Stimulated activated naive CD8-positive, alpha-beta T cell treated with anti-CD3 and anti-CD28 coated beads, Interleukin-15, amount 100 ng/mL, for 72 hours (primary cell): ENCODE results near the gene THSD7B.
"Not testable (repeated sequence)": the region's sequence is repeated elsewhere in the genome, so short reads cannot be mapped to it uniquely, and the experiment has no call there.

Source experiments
- ATAC-seq: fragments of 150-1000 bp; cut with Tn5 transposase; 2 replicates; pipeline ENCODE4 v1.10.0; 2021; ENCODE audit warnings: mild to moderate bottlenecking, moderate library complexity
- DNase-seq, 2 donors: peaks; one replicate each; pipeline ENCODE4 v3.0.0; 2021 to 2022
- H3K27ac Mint-ChIP-seq, 2 donors: one replicate each; pipeline ENCODE4 v1.8.0; 2022; ENCODE audit warnings: mild to moderate bottlenecking in 2 of 2, mixed read lengths in 2 of 2, moderate library complexity in 2 of 2
- H3K27me3 Mint-ChIP-seq: one replicate; pipeline ENCODE4 v1.8.0; 2022; ENCODE audit warnings: mixed read lengths
- H3K4me1 Mint-ChIP-seq: one replicate; pipeline ENCODE4 v1.8.0; 2022; ENCODE audit warnings: mild to moderate bottlenecking, mixed read lengths
- H3K4me3 Mint-ChIP-seq, 2 donors: one replicate each; pipeline ENCODE4 v1.8.0; 2022; ENCODE audit warnings: mild to moderate bottlenecking in 2 of 2, mixed read lengths in 2 of 2, moderate library complexity in 1 of 2
- H3K9me3 Mint-ChIP-seq, 2 donors: one replicate each; pipeline ENCODE4 v1.8.0; 2022; ENCODE audit warnings: mixed read lengths in 2 of 2

The THSD7B gene

GRCh38 chr2:137302957-137303356 lies 537.6 kb downstream of the THSD7B start:
- Mint-ChIP-seq H3K27ac (no peak overlapping the region), H3K9me3 (peaks cover 2% of the 10 kb centered on the region in 2 donors), H3K4me3 (no peak overlapping the region), H3K4me1 (no peaks in the 10 kb centered on the region), H3K27me3 (no peaks in the 10 kb centered on the region)
- ATAC-seq (no peak), DNase-seq (no peak)

- H3K27ac Mint-ChIP-seq: no peak overlapping the region
- DNase-seq: no peak
- no peak overlapping the region for H3K4me3 Mint-ChIP-seq
- H3K9me3 Mint-ChIP-seq: peaks cover 0 to 6% of the 10 kb centered on the region in 2 donors
- H3K4me1 Mint-ChIP-seq: no peaks in the 10 kb centered on the region
- no peak for ATAC-seq
- no peaks in the 10 kb centered on the region for H3K27me3 Mint-ChIP-seq
These were observed 550.7 kb downstream of the THSD7B start for GRCh38 chr2:137316075-137316474.

- Mint-ChIP-seq H3K4me3 (no peak overlapping the region), H3K9me3 (no peaks in the 10 kb centered on the region), H3K27me3 (no peaks in the 10 kb centered on the region), H3K4me1 (no peaks in the 10 kb centered on the region), H3K27ac (no peak overlapping the region)
- DNase-seq (no peak), ATAC-seq (no peak)
These were observed 556.2 kb downstream of the THSD7B start for GRCh38 chr2:137321566-137321965.

GRCh38 chr2:137331562-137331961 lies 566.2 kb downstream of the THSD7B start:
- ATAC-seq, H3K27me3 Mint-ChIP-seq, H3K4me3 Mint-ChIP-seq, H3K9me3 Mint-ChIP-seq, H3K4me1 Mint-ChIP-seq, H3K27ac Mint-ChIP-seq, DNase-seq: not testable (repeated sequence)

GRCh38 chr2:137333386-137334165 lies 568.2 kb downstream of the THSD7B start:
- ATAC-seq: no peak
- DNase-seq: no peak
- Mint-ChIP-seq H3K4me1 (no peaks in the 10 kb centered on the region), H3K4me3 (no peak overlapping the region), H3K9me3 (peaks cover 0 to 7% of the 10 kb centered on the region in 2 donors), H3K27me3 (no peaks in the 10 kb centered on the region), H3K27ac (no peak overlapping the region)

GRCh38 chr2:137336067-137336466 lies 570.7 kb downstream of the THSD7B start:
- ATAC-seq (no peak), DNase-seq (no peak)
- Mint-ChIP-seq H3K9me3 (no peaks in the 10 kb centered on the region), H3K4me1 (no peaks in the 10 kb centered on the region), H3K27me3 (no peaks in the 10 kb centered on the region), H3K4me3 (no peak overlapping the region), H3K27ac (no peak overlapping the region)

GRCh38 chr2:137339051-137339450 lies 573.7 kb downstream of the THSD7B start:
- Mint-ChIP-seq H3K27me3 (no peaks in the 10 kb centered on the region), H3K27ac (no peak overlapping the region), H3K4me3 (no peak overlapping the region), H3K4me1 (no peaks in the 10 kb centered on the region), H3K9me3 (no peaks in the 10 kb centered on the region)
- ATAC-seq (no peak), DNase-seq (no peak)

GRCh38 chr2:137345994-137346393 lies 580.6 kb downstream of the THSD7B start:
- no peak overlapping the region for H3K27ac Mint-ChIP-seq
- peaks cover 8 to 9% of the 10 kb centered on the region in 2 donors for H3K9me3 Mint-ChIP-seq
- H3K4me3 Mint-ChIP-seq: no peak overlapping the region
- ATAC-seq: no peak
- H3K4me1 Mint-ChIP-seq: no peaks in the 10 kb centered on the region
- no peaks in the 10 kb centered on the region for H3K27me3 Mint-ChIP-seq
- DNase-seq: no peak

- Mint-ChIP-seq H3K9me3 (peaks cover 9 to 12% of the 10 kb centered on the region in 2 donors), H3K27me3 (no peaks in the 10 kb centered on the region), H3K4me1 (no peaks in the 10 kb centered on the region), H3K4me3 (no peak overlapping the region), H3K27ac (no peak overlapping the region)
- no peak for ATAC-seq
- no peak for DNase-seq
These were observed 583.0 kb downstream of the THSD7B start for GRCh38 chr2:137348301-137348700.

- no peak overlapping the region for H3K27ac Mint-ChIP-seq
These were observed 592.3 kb downstream of the THSD7B start for GRCh38 chr2:137357634-137358033.

GRCh38 chr2:137367361-137367760 lies 602.0 kb downstream of the THSD7B start:
- DNase-seq (no peak), ATAC-seq (no peak)
- Mint-ChIP-seq H3K4me1 (no peaks in the 10 kb centered on the region), H3K27me3 (no peaks in the 10 kb centered on the region), H3K4me3 (no peak overlapping the region), H3K27ac (no peak overlapping the region), H3K9me3 (peaks cover 14 to 31% of the 10 kb centered on the region in 2 donors)

More at GRCh38 chr2:137357634-137358033, 592.3 kb downstream of the THSD7B start:
- Mint-ChIP-seq H3K4me1 (no peaks in the 10 kb centered on the region), H3K27me3 (no peaks in the 10 kb centered on the region), H3K9me3 (peaks cover 16 to 17% of the 10 kb centered on the region in 2 donors), H3K4me3 (no peak overlapping the region)
- ATAC-seq: no peak
- DNase-seq: no peak

- Mint-ChIP-seq H3K4me1 (no peaks in the 10 kb centered on the region), H3K9me3 (peaks cover 8 to 18% of the 10 kb centered on the region in 2 donors), H3K4me3 (no peak overlapping the region), H3K27me3 (no peaks in the 10 kb centered on the region), H3K27ac (no peak overlapping the region)
- ATAC-seq (no peak), DNase-seq (no peak)
These were observed 603.8 kb downstream of the THSD7B start for GRCh38 chr2:137369106-137369505.

- peaks cover 0 to 28% of the 10 kb centered on the region in 2 donors for H3K9me3 Mint-ChIP-seq
- ATAC-seq: no peak
- H3K27ac Mint-ChIP-seq: no peak overlapping the region
- no peak overlapping the region for H3K4me3 Mint-ChIP-seq
- DNase-seq: no peak
- H3K27me3 Mint-ChIP-seq: no peaks in the 10 kb centered on the region
- H3K4me1 Mint-ChIP-seq: no peaks in the 10 kb centered on the region
These were observed 613.8 kb downstream of the THSD7B start for GRCh38 chr2:137379186-137379585.

GRCh38 chr2:137380610-137381009 lies 615.3 kb downstream of the THSD7B start:
- Mint-ChIP-seq H3K9me3 (peaks cover 0 to 36% of the 10 kb centered on the region in 2 donors), H3K4me3 (no peak overlapping the region), H3K27ac (no peak overlapping the region), H3K27me3 (no peaks in the 10 kb centered on the region), H3K4me1 (no peaks in the 10 kb centered on the region)
- ATAC-seq: no peak
- DNase-seq: no peak

GRCh38 chr2:137381731-137382130 lies 616.4 kb downstream of the THSD7B start:
- H3K4me3 Mint-ChIP-seq: no peak overlapping the region
- H3K27ac Mint-ChIP-seq: no peak overlapping the region
- ATAC-seq (no peak), DNase-seq (no peak)
- H3K27me3 Mint-ChIP-seq: no peaks in the 10 kb centered on the region
- peaks cover 0 to 36% of the 10 kb centered on the region in 2 donors for H3K9me3 Mint-ChIP-seq
- no peaks in the 10 kb centered on the region for H3K4me1 Mint-ChIP-seq

GRCh38 chr2:137383391-137383790 lies 618.0 kb downstream of the THSD7B start:
- Mint-ChIP-seq H3K4me1 (no peaks in the 10 kb centered on the region), H3K27me3 (no peaks in the 10 kb centered on the region), H3K9me3 (peaks cover 0 to 36% of the 10 kb centered on the region in 2 donors), H3K27ac (no peak overlapping the region), H3K4me3 (no peak overlapping the region)
- no peak for DNase-seq
- no peak for ATAC-seq

GRCh38 chr2:137387044-137387443 lies 621.7 kb downstream of the THSD7B start:
- H3K4me3 Mint-ChIP-seq: no peak overlapping the region
- no peak overlapping the region for H3K27ac Mint-ChIP-seq
- no peaks in the 10 kb centered on the region for H3K4me1 Mint-ChIP-seq
- ATAC-seq: no peak
- H3K27me3 Mint-ChIP-seq: no peaks in the 10 kb centered on the region
- DNase-seq: no peak
- H3K9me3 Mint-ChIP-seq: peaks cover 6 to 31% of the 10 kb centered on the region in 2 donors
